ENCODE results near the gene SFMBT2.

SFMBT2 gene

DNA sequence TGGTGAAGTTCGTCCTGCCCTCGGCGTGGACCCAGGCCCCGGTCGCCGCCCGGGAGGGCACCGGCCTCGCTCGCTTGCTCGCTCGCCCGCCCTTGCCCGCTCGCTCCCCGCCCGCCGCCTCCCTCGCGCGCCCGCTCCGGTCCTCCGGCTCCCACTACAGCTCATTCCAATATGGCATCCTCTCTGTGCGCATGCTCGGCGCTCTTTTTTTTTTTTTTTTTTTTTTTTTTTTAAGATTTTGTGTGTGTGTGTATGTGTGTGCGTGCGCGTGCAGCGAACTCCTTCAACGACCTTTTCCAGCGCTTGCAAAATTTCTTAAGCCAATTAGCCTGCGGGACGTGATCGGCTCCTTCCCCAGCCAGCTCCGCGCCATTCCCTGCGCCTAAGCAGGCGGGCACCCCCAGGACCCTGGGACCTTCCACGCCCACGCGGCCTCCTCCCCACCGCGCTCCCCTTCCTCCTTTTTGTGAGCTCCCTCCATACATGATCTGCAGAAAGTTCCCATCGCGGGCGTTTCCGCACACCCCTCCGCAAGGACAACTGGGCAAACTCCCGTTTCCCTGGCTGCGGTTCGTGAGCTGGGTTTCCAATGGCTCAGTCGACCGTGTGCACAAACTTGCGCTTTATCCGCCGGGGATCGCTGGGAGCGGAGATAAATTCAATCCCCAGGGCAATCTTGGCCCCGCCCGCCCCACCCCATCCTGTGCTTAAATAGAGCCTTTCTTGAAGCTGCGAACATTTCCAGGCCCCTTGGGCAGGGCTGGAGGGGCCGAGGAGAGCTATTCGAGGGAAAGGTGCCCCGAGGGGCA is at the start of gene SFMBT2:
SFMBT2 (minus strand) TSS at position 173 of the 809 bp plus-strand sequence. CDS start 29,136 bp downstream, outside the sequence.
- Mint-ChIP-seq H3K4me3 (peak within 1 kb of the TSS; percentile 92 to 96 (median 95)), H3K4me1 (peaks cover 39% of the 10 kb centered on the region), H3K36me3 (ENCODE audit: low read depth) (no peaks in the 10 kb centered on the region), H3K27me3 (ENCODE audit: low read depth) (peaks cover 84% of the 10 kb centered on the region), H3K27ac (peak within 1 kb of the TSS; percentile 64 to 92 (median 71)), H3K9me3 (no peaks in the 10 kb centered on the region)
- TF ChIP-seq, protein P1, sequence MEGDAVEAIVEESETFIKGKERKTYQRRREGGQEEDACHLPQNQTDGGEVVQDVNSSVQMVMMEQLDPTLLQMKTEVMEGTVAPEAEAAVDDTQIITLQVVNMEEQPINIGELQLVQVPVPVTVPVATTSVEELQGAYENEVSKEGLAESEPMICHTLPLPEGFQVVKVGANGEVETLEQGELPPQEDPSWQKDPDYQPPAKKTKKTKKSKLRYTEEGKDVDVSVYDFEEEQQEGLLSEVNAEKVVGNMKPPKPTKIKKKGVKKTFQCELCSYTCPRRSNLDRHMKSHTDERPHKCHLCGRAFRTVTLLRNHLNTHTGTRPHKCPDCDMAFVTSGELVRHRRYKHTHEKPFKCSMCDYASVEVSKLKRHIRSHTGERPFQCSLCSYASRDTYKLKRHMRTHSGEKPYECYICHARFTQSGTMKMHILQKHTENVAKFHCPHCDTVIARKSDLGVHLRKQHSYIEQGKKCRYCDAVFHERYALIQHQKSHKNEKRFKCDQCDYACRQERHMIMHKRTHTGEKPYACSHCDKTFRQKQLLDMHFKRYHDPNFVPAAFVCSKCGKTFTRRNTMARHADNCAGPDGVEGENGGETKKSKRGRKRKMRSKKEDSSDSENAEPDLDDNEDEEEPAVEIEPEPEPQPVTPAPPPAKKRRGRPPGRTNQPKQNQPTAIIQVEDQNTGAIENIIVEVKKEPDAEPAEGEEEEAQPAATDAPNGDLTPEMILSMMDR (IDR thresholded peaks at IDR 0.05; ENCODE audit: unreplicated experiment in 3 of 3), result peak in 2 of 3 experiments; percentile 8 to 30

DNA sequence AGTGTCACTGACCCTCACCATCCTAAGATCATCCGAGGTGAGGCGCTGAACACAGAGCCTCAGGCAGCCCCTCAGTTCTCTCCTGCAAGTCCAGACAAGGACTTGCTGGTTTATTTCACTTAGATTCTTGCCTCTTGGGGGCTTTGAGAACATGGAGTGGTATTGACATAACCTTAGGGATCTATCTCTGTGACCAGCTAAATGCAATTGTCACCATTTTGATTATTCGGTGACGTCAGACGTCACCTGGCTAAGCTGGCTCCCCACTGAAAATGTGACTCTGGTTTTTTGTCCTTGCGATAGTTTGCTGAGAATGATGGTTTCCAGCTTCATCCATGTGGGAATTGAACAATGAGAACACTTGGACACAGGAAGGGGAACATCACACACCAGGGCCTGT is 49.2 kb upstream of the SFMBT2 start:
- H3K9me3 Mint-ChIP-seq, result no peaks in the 10 kb centered on the region
- TF ChIP-seq, protein P1 (IDR thresholded peaks at IDR 0.05; ENCODE audit: unreplicated experiment in 3 of 3), result no peak
- peaks cover 5% of the 10 kb centered on the region for H3K27me3 Mint-ChIP-seq (ENCODE audit: low read depth)
- no peaks in the 10 kb centered on the region for H3K36me3 Mint-ChIP-seq (ENCODE audit: low read depth)
- H3K4me1 Mint-ChIP-seq, result no peaks in the 10 kb centered on the region
- no peak overlapping the region for H3K27ac Mint-ChIP-seq
- no peak overlapping the region for H3K4me3 Mint-ChIP-seq

DNA sequence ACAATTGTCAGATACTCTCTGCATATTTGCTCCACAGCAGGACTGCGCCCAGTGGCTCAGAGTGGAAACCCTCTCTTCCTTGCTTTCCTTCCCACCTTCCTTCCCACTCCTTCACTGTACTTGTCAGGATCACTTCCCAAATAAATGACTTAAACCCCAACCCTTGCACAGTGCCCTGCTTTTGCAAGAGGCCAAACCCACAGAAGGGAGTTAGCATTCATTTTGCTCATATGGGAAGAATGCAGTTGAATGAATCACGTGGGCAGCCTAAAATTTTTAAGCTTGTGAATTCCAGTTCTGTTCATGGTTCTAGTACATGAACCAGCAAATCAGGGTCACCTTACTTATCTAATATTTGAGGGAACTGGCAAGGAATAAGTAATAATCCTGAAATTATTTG is 47.7 kb upstream of the SFMBT2 start:
- H3K27ac Mint-ChIP-seq, result no peak overlapping the region
- no peaks in the 10 kb centered on the region for H3K36me3 Mint-ChIP-seq (ENCODE audit: low read depth)
- TF ChIP-seq, protein P1 (IDR thresholded peaks at IDR 0.05; ENCODE audit: unreplicated experiment in 3 of 3), result no peak
- H3K27me3 Mint-ChIP-seq (ENCODE audit: low read depth), result peaks cover 8% of the 10 kb centered on the region
- H3K4me3 Mint-ChIP-seq, result no peak overlapping the region
- H3K9me3 Mint-ChIP-seq, result peaks cover 3% of the 10 kb centered on the region
- H3K4me1 Mint-ChIP-seq, result no peaks in the 10 kb centered on the region

DNA sequence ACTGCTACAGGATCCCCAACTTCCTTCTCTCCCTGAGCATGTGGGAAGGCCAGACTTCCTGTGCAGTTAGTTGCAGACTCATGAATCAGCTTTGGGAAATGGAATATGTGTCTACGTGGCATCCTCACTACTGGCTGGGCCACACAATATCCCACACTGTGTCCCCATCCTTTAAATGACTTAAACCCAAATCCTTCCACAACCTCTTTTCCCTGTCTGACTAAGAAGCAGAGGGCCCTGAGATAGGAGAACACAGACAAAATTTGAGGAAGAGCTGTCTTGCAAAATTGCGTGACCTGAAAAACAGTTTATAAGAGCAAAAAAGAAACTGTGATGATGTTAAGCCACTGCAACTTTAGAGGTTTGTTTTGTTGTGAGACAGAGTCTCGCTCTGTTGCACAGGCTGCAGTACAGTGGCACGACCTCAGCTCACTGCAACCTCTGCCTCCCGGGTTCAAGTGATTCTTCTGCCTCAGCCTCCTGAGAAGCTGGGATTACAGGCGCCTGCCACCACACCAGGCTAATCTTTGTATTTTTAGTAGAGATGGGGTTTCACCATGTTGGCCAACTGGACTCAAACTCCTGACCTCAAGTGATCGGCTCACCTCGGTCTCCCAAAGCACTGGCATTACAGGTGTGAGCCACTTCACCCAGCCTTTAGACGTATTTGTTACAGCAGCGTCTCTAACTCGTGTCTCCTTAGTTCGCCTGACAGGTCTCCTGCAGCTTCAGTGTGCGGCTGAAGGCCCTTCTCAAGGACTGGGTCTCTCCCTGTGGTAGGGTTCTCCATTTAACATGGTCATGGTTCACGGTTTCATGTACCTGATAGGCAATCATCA is 46.9 kb upstream of the SFMBT2 start:
- H3K4me1 Mint-ChIP-seq, result no peaks in the 10 kb centered on the region
- peaks cover 3% of the 10 kb centered on the region for H3K9me3 Mint-ChIP-seq
- TF ChIP-seq, protein P1 (IDR thresholded peaks at IDR 0.05; ENCODE audit: unreplicated experiment in 3 of 3), result no peak

DNA sequence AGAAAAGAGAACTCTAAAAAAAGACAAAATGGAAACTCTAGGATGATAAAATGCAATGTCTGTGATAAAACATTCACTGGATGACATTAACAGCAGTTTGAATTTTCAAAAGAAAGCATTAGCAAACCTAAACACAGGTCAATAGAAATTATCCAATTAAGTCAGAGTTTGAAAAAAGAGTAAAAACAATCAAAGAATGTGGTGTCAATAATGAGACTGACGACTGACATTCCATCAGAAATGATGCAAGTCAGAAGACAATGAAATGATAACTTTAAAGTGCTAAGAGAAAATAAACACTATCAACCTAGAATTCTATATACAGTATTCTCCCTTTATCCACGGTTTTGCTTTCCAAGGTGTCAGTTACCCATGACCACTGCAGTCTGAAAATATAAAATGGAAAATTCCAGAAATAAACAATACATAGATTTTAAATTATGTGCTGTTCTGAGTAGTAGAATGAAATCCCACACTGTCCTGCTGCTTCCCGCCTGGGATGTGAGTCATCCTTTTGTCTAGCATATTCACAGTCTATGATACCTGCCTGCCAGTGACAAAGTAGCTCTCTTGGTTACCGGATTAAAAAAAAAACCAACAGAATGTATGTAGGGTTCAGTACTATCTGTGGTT is 38.3 kb upstream of the SFMBT2 start:
- H3K27ac Mint-ChIP-seq, result no peak overlapping the region
- H3K27me3 Mint-ChIP-seq (ENCODE audit: low read depth), result peaks cover 6% of the 10 kb centered on the region
- H3K36me3 Mint-ChIP-seq (ENCODE audit: low read depth), result no peaks in the 10 kb centered on the region
- peaks cover 5% of the 10 kb centered on the region for H3K4me1 Mint-ChIP-seq
- H3K9me3 Mint-ChIP-seq, result peaks cover 29% of the 10 kb centered on the region
- H3K4me3 Mint-ChIP-seq, result no peak overlapping the region
- TF ChIP-seq, protein P1 (IDR thresholded peaks at IDR 0.05; ENCODE audit: unreplicated experiment in 3 of 3), result no peak

More for the DNA sequence above, 46.9 kb upstream of the SFMBT2 start:
- peaks cover 4% of the 10 kb centered on the region for H3K27me3 Mint-ChIP-seq (ENCODE audit: low read depth)
- no peaks in the 10 kb centered on the region for H3K36me3 Mint-ChIP-seq (ENCODE audit: low read depth)
- no peak overlapping the region for H3K27ac Mint-ChIP-seq
- H3K4me3 Mint-ChIP-seq, result no peak overlapping the region
